Skin epidermis (tissue), 12 donors: ENCODE data around the gene ACVR1.
"Not testable (repeated sequence)": the region's sequence is repeated elsewhere in the genome, so short reads cannot be mapped to it uniquely, and the experiment has no call there.

Experiments used
- H3K27ac ChIP-seq, 21 experiments: fragments of 200-600 bp; sonication (generic) in 11 of 21; one replicate each; pipeline ENCODE4 v1.5.0; 2020; ENCODE audit warnings: mild to moderate bottlenecking in 3 of 21, inconsistent platforms in 2 of 21, moderate library complexity in 2 of 21
- H3K4me3 ChIP-seq, 7 experiments: fragments of 200-600 bp; sonication (generic) in 2 of 7; one replicate each; pipeline ENCODE4 v1.5.0; 2020; ENCODE audit warnings: inconsistent platforms in 2 of 7, mild to moderate bottlenecking in 2 of 7, moderate library complexity in 1 of 7

The ACVR1 gene

DNA sequence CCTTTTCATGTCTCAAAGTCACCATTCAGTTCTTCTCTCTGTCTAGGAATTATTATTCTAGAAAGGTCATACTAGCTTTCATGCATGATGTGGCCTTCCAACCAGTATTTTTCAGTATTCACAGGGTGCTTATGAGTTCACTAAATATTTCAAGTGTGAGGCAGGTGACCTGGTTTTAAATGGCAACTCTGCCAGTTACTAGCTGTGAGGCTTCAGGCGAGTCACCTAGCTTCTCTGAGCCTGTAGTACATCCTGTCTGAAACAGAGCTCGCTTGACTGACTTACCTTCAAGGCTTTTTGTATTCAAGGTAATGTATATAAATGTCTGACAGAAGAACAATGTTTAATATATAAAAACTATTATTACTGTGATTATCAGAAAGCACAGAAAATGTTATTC lies 19.4 kb upstream of the ACVR1 start:
- H3K4me3 ChIP-seq, result no peak overlapping the region
- peak overlapping the region in 2 of 21 experiments; percentile 56 to 63 for H3K27ac ChIP-seq

DNA sequence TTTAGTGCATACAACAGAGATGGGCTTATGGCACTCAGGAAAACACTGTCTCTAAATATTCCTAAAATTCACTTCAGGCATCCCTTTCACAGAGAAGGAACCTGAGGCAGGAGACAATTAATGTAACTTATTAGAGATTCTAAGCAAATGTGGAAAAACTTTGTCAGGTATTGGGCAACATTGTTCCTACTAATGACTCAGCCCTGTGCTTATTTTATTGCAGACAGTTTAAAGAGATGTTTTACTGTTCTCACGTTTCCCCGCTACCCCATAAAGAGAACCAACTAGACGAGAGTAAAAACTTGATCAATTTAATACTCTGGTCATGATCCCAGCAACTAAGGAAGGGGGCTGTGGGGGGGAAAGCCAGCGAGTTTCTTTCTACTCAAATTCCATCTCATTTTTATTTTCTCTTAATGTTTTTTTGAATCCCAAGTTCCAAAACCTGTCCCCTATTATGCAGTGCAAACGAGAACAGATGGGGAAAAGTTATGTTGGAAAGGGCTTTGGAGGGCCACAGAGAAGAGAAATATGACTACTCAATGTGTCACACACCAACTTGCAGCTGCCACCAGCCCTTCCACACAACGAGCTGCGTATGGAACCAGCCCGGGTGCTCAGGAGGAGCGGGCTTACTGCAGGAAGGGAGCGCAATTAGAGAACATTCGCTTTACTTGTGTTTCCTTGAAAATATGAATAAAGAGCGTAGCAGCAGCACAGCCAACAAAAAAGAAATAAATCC lies 18.7 kb upstream of the ACVR1 start:
- Histone ChIP-seq H3K27ac (peak overlapping the region in 3 of 21 experiments; percentile 19 to 63 (median 56)), H3K4me3 (no peak overlapping the region)

DNA sequence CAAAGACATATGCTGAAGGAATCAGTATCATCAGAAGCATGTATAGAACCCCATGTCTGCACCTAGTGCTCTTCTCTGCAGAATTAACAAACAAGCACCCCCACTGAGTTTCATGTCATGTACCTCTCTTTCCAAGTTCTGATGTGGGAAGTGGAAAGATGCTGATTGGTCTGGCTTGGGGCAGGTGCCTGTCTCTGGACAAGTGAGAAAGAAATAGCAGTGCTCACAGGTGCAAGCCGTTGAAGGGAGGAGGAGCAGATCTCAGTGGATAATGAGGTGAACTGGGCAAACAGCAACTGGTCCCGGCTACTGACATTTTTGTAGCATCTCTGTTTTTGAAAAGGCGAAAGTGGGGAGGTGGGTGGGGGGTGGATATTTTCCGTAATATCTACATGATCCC lies 17.5 kb upstream of the ACVR1 start:
- Histone ChIP-seq H3K4me3 (no peak overlapping the region), H3K27ac (no peak overlapping the region)

DNA sequence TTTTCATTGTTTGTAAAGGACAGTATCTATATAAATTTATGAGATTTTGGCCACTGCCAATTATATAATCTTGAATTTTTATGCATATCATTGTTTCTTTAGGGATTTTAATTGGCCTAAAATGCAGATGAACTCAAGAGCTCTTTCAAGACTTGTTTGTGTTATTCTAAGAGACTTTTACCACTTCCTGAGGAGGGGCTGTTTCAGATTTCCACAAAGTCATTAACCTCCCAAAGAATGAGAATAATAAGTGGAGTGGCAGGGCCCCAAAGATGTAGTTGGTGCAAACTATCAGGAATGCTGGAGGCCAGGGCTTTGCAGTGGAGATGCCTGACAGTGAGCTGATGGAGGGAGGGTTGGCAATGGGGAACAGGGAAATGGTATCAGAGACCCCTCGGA lies 15.5 kb upstream of the ACVR1 start:
- Histone ChIP-seq H3K27ac (peak overlapping the region in 3 of 21 experiments; percentile 11 to 64 (median 39)), H3K4me3 (no peak overlapping the region)

DNA sequence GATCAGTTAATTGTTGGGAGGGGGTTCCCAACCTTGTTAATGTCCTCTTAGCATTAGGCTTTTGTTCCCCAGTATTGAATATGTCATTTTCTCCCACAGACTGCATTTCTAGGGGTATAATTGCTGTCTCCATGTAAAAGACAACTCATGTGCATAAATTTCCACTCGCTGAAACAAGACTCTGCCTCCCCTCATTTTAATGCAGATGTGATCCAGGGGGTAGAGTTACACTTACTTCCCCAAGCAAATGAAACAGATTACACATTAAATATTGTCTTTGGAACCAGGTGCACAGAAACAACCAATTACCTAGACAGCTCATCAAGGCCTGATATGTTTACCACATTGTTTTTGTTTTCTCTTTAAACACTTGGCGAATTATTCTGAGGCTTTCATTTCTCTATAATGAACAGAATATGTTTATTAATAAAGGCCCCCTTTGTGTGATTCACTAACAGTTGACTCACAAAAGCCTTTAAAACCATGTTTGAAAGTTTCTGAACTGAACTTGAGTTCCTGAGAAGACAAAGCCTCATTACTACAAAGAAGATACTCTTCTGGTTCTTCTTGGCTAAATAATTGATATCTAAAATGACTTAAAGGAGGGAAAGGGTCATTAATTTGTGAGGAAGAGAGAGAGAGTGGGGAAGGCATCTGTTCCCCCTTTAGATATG lies 15.0 kb upstream of the ACVR1 start:
- Histone ChIP-seq H3K4me3 (no peak overlapping the region), H3K27ac (peak overlapping the region in 3 of 21 experiments; percentile 11 to 64 (median 39))

DNA sequence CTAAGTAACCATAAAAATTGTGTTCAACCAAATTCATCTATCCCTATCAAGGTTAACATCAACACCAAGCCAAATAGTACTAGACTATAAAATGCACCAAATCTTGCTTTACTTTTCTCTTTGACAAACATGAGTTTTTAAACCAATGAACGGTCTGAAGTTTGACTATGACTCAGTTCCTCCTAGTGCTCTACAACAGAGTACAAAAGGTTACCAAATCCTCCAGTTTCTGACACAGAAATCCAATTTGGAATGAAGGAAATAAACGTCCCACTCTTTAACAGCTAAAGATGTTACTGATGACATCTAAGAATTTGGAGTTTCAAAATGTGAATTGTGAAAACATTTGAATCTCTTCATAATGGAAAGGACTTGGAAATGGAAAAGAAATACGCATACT lies 11.8 kb upstream of the ACVR1 start:
- Histone ChIP-seq H3K4me3 (no peak overlapping the region), H3K27ac (no peak overlapping the region)

DNA sequence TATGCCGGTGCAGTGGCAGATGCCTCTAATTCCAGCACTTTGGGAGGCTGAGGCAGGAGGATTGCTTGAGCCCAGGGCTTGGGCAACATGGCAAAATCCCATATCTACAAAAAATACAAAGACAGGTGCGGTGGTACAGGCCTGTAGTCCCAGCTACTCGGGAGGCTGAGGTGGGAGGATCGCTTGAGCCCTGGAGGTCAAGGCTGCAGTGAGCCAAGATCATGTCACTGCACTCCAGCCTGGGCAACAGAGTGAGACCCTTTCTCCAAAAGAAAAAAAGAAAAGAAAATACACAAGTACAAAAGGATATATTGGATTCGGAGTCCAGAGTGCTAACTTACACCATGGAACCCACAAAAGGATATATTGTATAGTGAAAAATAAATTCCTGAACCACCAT lies 8.4 kb upstream of the ACVR1 start:
- not testable (repeated sequence) for H3K27ac ChIP-seq, H3K4me3 ChIP-seq

DNA sequence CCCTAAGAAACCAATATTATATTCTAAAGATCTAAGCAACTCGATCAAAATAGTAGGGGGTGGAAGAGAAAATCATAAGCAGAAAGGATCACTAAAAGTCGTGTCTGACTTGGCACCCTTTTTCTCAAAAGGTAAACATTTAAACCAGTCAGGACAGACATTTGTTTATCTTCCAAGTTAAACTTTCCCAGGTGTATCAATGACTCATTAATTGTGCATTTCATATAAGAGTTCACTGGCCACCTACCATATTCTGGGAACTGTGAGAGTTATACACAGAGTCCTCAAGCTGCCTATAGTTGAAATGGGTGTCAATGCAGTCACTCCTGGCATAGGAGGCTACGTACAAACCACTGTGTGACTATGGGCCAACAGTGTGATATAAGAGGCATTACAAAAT lies 4.8 kb upstream of the ACVR1 start:
- Histone ChIP-seq H3K27ac (peak overlapping the region in 1 of 21 experiments; percentile 14), H3K4me3 (no peak overlapping the region)

DNA sequence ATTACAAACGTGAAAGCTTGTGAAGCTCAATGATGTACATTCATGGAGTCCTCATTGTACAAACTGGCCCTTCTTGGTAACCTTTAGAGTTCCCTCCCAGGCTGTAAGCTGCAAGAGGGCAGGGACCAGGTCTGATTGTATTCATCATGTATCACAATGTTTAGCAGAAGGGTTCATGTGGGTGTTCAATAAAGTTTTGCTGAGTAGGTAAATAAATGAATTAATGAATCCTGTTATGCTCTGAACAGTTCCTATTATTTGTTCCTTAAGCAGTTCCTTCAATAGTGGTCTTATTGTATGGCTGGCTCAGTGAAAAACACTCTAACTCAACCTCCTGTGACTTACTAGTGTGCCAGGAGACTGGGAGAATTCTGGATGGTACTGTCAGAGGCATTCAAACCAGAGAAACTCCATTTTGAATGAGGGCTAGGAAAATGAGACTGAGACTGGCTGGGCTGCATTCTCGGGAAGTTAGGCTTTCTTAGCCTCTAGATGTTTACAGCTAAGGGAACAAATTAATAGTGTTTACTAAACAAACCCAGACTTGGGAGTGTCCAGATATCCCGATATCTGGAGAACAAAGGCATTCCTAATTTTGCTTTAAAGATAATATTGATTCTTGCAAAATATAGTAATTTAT lies 1.8 kb upstream of the ACVR1 start:
- peak overlapping the region in 2 of 21 experiments; percentile 88 to 98 for H3K27ac ChIP-seq
- no peak overlapping the region for H3K4me3 ChIP-seq

DNA sequence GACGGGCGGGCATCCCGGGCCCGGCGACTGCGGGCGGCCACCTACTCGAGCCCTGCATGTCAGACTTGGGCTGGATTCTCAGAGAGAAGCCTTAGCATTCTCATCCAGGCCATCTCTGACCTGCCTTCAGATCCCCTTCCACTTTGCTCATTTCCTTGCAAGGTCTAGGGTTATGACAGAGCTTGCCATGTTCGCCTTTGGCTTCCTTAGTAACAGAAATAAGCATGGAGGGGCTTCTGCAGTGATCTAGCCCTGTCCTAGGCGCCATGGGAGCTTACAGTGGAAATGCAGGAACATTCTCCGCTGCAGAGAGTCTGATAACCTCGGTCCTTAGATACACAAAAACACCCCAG lies 632 bp upstream of the ACVR1 start:
- H3K4me3 ChIP-seq, result peak overlapping the region; percentile 70 to 85 (median 80)
- H3K27ac ChIP-seq, result peak overlapping the region; percentile 49 to 99 (median 94)

DNA sequence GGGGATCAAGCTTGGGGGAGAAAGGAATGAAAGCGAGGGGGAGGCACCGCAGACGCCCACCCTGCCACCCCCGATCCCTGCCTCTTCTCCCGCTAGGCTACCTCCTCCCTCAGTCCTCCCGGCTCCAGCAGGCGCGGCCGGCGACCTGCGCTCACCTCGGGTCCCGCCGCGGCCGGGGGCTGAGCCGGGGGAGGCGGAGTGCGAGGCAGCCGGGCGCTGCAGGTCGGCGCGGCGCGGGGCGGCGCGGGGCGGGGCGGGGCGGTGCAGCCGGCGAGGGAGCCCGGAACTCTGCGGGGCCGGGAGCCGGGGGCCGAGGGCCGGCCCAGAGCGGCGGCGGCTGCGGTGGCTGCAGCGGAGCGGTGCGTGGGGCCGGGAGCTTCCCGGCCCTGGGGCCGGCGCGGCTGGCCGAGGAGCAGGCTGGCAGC lies 477 bp downstream of the ACVR1 start:
- H3K27ac ChIP-seq, result peak overlapping the region; percentile 84 to 99 (median 94)
- H3K4me3 ChIP-seq, result peak overlapping the region; percentile 70 to 85 (median 80)

DNA sequence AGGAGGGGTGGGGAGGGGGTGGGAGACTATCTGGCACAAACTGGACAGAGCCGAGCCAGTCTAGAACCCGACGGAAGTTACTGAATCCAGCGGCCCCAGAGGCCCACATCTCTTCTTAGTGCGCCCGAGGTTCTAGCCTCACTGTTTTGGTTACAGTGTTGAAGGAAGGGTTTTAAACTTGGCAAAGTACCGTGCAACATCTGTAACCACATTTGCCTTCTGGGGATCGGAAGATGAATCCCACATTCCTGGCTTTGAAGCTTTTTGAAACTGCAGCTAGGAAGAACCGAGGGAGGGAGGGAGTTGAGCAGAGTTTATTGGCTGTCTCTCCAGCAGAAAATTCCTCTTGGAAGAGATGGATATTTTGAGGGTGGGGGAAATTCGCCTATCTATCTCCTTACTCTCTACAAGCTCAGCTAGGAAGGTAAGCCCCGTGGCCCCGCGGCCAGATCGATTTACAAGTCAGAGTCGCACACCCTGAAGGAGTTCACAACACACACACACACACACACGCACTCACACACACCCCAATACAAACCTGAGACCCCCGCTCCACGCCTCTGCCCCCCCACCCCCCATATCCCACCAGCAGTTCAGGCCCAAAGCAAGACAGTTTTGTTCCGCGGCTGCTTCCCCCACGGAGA lies 1.0 kb downstream of the ACVR1 start:
- H3K27ac ChIP-seq, result peak overlapping the region in 20 of 21 experiments; percentile 40 to 99 (median 94)
- peak overlapping the region; percentile 70 to 85 (median 77) for H3K4me3 ChIP-seq

DNA sequence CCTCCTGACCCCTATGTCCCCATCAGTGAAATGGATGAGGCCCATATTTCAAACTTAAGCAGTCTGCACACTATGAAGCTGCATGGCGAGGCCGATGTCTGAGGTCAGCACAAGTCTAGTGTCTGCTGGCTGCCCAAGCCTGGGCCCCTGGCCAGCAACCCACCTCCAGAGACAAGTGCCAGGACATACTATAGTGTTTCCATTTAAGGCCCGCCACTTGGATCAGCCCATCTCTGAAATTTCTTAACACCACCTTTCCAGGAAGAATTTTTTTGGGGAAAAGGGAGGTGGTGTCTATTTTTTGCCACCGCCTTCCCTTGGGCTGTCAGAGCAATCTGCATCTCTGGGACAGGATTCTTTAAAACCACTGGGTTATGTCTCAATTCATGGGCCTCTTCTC lies 1.8 kb downstream of the ACVR1 start:
- Histone ChIP-seq H3K27ac (peak overlapping the region in 17 of 21 experiments; percentile 40 to 99 (median 94)), H3K4me3 (peak overlapping the region in 5 of 7 experiments; percentile 70 to 85 (median 80))

DNA sequence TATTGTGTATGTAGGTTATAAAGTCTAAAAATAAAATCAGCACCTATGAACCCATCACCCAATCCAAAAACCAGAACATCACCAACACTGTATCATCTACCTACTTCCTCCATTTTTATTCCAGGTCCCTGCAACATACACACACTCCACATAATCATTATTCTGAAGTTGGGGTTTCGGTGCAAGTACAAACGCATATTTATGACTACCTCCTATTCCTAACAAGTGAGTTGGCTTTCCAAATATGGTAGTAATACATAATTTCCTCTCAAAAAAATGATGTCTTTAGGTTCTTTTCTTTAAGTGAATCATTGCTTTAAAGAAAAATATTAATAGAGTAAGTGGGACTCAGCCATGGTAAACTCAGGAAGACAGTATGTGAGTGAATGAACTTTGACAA lies 3.3 kb downstream of the ACVR1 start:
- Histone ChIP-seq H3K27ac (no peak overlapping the region), H3K4me3 (no peak overlapping the region)

DNA sequence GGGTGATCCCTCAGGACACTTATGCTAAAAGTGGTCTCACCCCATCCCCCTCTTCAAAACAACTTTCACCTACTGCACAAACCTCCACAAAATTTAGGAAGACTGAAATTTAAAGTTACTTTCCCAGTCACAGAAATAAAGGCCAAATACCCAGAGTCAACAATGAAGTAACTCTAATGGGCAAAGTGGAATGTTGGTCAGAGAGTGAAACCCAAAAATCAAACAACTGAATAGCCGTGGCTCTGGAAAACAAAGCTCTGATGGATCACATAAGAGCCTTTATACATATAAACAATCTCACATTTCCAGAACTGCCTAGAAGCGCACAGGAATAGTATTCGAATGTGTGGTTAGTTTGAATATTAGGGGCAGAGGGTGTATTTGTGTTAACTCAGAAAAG lies 4.7 kb downstream of the ACVR1 start:
- no peak overlapping the region for H3K4me3 ChIP-seq
- H3K27ac ChIP-seq, result no peak overlapping the region

DNA sequence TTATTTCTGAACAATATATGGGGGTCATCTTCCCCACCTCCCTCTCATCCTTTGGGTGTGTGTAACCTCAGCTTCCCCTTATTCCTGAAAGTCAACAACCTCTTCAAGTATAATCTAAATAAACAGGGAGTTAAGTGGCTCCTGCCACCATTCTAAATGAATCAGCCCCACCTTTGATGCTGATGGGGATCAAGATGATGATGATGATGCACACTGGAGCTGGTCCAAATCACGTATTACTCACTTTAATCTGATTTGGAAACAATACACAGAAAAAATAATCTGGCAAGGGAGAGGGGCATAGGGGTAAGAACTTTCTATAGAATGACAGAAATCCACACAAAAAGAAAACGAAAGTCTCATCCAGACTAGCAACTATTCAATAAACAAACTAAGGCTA lies 7.1 kb downstream of the ACVR1 start:
- Histone ChIP-seq H3K4me3 (no peak overlapping the region), H3K27ac (no peak overlapping the region)

DNA sequence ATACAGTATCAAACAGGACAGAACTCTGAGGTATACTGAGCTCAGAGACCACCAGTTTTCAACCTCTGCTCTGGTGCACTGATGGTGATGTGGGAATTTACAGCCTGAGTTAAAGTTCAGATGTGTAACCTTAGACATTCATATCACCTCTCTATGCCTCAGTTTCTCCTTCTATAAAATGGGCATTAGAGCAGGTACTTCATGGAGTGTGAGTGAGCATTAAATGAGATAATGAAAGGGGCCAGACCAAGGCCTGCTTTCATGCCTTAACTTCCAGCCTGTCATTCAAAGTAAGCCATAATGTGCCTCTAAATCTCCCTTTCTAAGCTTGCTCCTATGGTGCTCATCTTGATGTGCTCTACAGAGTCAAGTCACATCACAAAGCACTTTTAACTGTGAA lies 8.4 kb downstream of the ACVR1 start:
- Histone ChIP-seq H3K4me3 (no peak overlapping the region), H3K27ac (no peak overlapping the region)

DNA sequence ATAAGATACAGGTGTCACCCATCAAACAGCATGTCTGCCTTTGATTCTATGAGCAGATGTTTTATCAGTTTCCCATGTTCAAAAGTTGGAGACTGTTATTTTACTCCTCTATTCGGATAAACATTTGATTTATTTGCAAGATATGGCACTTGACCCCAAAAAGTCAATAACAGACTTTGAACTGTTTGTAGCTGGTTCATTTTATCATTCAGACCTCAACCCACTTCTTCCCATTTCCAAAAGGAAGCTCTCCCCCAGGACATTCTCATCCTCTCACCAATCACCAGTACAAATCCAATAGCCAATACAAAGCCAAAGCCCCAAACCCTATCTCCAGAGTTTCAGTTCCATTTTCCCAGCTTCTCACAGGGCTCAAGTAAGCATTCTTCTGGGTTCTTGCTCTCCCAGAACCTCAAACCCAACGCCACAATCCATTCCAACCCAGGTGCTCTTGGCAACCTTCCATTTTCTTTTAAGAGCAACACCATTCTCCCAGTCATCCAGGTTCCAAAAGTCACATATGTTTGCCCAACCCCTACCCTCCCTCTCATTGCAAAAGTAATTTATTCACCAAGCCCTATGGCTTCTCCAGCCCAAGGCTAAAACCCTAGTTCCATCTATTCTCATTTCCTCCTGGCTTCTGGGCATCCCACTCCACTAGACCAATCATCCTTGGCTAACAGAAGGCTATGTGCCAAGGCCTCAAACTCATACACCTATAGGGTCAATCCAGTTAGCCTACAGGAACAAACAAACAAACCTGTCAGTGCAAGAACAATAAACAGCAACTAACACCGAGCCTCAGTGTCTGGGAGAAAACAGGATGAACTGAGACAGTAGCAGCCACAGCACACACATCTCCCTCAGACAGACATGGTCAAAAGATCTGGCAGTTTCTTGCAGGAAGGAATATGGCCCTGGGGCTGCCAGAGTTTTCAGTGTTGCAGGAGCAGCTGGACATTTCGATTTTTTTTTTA lies 9.2 kb downstream of the ACVR1 start:
- Histone ChIP-seq H3K27ac (no peak overlapping the region), H3K4me3 (no peak overlapping the region)

DNA sequence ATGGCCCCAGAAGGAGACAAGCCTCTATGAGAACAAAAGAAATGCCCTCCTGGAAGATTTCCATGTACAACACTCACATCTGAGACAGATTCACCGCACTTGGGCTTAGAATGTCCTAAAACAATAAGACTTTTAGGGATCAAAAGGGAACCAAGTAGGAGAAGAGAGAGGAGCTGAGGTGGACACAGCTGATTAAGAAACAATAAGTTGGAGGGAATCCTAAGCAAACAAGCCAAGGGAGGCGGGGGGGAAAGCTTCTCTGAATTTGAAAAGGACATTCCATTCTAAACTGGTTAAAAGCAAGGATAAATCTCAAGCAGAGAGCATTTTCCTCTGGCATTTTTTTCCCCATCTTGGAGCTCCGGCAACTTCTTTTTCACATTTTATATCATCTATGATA lies 9.9 kb downstream of the ACVR1 start:
- Histone ChIP-seq H3K4me3 (no peak overlapping the region), H3K27ac (peak overlapping the region in 1 of 21 experiments; percentile 17)
